Epithelial cell of proximal tubule (primary cell): ENCODE measurements around the gene PIEZO2. TPM values are rescaled to one million over a fixed set of nuclear protein-coding genes. Genes with fewer than 3 reads are reported as not detected.
A peak's percentile ranks its signal among the peaks of the same experiment; 100 is the strongest.

Source experiments
- DNase-seq: peaks from one replicate; pipeline ENCODE4 v3.0.0-alpha.2; 2011; ENCODE audit warnings: low read depth
- H3K4me3 ChIP-seq: 2 replicates; pipeline ENCODE4 v1.5.1; 2011; ENCODE audit warnings: low read depth, mild to moderate bottlenecking, low read length
- total RNA-seq: library from RNA; depleted of rRNA; stranded (reverse); fragments of >200 nt; gene quantifications from 2 replicates; pipeline ENCODE4 v1.2.3, GENCODE V29; 2015
- TF ChIP-seq, protein P1 (sequence below): conservative IDR thresholded peaks from 2 replicates; pipeline ENCODE4 v1.5.1; 2012; ENCODE audit warnings: low read depth, mild to moderate bottlenecking, low read length

Gene PIEZO2
- total RNA-seq, 1 donor from 2014 or later: 7.5 TPM

DNA sequence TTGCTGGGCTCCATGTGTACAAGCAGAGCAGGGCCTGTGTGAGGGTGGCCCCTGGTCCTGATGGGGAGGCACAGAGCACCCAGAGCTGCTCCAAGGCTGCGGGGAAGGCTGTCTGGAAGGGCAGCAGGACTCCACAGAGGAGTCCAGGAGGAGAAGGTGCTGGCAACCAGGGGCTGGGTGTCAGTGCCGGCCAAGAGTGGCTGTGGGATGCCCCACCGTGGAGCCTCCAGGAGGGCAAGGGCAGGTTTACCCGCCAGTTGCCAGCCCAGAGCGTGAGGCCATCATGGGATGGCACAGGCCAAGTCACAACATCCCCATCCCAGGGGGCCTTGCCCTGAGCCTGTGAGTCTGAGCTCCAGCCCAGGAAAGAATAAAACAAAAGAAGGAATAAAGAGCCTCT lies 381.7 kb downstream of the PIEZO2 start:
- TF ChIP-seq, protein P1, sequence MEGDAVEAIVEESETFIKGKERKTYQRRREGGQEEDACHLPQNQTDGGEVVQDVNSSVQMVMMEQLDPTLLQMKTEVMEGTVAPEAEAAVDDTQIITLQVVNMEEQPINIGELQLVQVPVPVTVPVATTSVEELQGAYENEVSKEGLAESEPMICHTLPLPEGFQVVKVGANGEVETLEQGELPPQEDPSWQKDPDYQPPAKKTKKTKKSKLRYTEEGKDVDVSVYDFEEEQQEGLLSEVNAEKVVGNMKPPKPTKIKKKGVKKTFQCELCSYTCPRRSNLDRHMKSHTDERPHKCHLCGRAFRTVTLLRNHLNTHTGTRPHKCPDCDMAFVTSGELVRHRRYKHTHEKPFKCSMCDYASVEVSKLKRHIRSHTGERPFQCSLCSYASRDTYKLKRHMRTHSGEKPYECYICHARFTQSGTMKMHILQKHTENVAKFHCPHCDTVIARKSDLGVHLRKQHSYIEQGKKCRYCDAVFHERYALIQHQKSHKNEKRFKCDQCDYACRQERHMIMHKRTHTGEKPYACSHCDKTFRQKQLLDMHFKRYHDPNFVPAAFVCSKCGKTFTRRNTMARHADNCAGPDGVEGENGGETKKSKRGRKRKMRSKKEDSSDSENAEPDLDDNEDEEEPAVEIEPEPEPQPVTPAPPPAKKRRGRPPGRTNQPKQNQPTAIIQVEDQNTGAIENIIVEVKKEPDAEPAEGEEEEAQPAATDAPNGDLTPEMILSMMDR: no peak
- H3K4me3 ChIP-seq: no peak overlapping the region
- DNase-seq: no peak

DNA sequence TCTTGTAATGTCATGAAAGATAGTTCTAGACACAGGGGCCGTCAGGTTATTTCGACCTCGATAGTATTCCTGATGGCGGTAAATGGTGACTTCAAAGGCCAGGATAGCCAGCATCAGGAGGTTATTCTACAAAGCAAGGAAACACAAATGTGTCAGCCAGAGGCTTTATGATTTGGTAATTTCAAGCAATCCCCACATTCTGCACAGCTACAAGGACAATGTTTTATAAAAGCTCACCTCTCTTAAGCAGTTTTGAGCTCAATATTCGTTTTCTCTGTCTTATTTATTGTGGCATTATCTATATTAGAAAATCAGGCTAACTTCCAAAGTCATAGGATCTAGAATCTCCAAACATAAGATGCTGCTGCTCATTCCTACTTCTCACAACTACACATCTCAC lies 388.4 kb downstream of the PIEZO2 start:
- no peak overlapping the region for H3K4me3 ChIP-seq
- TF ChIP-seq, protein P1: no peak
- no peak for DNase-seq

DNA sequence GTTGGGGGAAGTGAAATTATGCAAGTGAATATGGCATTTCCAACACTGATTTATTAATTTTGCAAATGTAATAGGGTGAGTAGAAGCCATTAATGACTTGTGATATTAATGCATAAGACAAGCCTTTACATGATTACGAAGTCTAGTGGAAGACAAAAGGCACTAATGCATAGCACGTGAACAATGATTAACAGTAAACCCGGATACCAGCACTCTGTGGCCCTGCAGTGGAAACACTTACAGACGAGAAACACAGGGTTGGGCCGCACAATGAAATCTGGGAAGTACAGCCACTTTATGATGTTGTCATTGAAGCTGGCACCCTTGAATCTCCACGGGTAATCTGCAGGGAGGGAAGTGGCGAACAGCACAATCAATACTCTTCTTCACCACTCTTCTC lies 390.1 kb downstream of the PIEZO2 start:
- no peak overlapping the region for H3K4me3 ChIP-seq
- no peak for DNase-seq
- TF ChIP-seq, protein P1: no peak

DNA sequence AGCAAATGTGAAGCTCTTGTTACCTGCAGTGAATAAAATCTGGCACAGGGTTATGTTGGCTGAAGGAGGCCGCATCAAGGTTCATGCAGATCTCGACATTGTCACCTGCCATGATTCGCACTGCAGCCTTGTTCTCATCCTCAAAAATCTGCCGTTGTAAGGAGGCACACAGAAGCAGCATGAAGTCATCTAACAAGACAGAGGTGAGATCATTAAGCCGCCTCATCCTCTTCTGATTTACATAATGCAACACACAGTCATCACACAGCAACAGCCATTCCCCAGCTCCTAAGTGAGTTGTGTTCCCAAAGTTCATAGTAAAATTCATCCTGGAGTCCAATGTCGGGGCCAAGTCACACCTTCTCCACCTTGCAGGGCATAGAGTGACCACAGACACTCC lies 391.4 kb downstream of the PIEZO2 start:
- H3K4me3 ChIP-seq: no peak overlapping the region
- TF ChIP-seq, protein P1: no peak
- DNase-seq: no peak

DNA sequence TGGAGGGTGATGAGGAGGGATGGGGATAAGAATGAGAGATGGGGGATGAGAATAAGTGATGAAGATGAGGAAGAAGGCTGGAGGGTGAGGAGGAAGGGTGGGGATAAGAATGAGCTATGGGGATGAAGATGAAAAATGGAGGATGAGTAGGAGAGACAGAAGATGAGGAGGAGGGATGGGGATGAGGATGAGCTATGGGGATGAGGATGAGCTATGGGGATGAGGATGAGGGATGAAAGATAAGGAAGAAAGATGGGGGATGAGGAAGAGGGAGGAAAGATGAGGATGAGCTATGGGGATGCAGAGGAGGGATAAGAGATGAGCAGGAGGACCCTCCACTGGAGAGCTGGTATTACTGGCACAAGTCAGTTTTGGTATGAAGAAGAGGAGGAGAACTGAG lies 392.0 kb downstream of the PIEZO2 start:
- TF ChIP-seq, protein P1: no peak
- DNase-seq: no peak
- no peak overlapping the region for H3K4me3 ChIP-seq

DNA sequence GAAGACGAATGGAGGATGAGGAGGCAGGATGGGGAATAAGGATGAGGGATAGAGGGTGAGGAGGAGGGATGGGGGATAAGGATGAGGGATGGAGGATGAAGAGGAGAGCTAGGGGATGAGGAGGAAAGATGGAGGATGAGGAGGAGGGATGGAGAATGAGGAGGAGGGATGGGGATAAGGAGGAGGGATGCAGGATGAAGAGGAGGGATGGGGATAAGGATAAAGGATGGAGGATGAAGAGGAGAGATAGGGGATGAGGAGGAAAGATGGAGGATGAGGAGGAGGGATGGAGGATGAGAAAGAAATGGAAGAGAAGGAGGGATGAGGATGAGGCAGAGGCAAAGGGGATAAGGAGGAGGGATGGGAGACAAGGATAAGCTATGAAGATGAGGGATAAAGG lies 393.5 kb downstream of the PIEZO2 start:
- TF ChIP-seq, protein P1: no peak
- H3K4me3 ChIP-seq: no peak overlapping the region
- no peak for DNase-seq

DNA sequence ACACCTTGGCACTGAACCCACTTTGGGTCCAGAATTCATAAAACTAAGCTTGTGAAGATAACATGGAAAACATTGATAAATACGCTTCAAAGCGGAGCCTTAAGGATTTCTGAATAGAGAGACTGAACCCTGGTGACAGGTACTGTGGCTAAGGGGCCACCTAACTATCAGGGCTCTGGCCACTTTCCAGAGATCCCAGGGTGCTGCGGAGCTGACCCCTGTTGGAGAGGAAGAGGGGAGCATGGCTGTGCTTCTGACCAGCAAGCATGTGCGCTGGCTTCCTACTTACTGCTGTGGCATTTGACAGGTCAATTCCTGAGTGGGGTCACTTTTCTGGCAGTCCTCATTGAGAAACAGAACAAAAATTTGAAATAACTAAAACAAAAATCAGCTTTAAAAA lies 395.2 kb downstream of the PIEZO2 start:
- DNase-seq: no peak
- TF ChIP-seq, protein P1: peak; percentile 29
- no peak overlapping the region for H3K4me3 ChIP-seq
